Endothelial cell of umbilical vein (primary cell): ENCODE results near the gene LAMB3. TPM values are rescaled to one million over a fixed set of nuclear protein-coding genes. Genes with fewer than 3 reads are reported as not detected.

Experiments used
- BruUV-seq: library from RNA; stranded (reverse); fragments of 400-500 nt; replicated peaks from 2 replicates; lab custom pipeline; 2021; lab: Mats Ljungman, UMichigan
- CTCF ChIA-PET: fragments of 300-600, 350-600 bp; sonication (Branson Sonifier 250); formaldehyde crosslinking; loops from one replicate; lab custom pipeline; 2021; ENCODE audit warnings: antibody characterized with exemption, inconsistent platforms; lab: Charles Lee
- POLR2A ChIA-PET: fragments of 300-600, 350-600 bp; sonication (Branson Sonifier 250); formaldehyde crosslinking; loops from one replicate; lab custom pipeline; 2021; ENCODE audit warnings: antibody characterized with exemption, inconsistent platforms; lab: Charles Lee
- DNase-seq: peaks from one replicate; pipeline ENCODE4 v3.0.0-alpha.2; 2011; ENCODE audit warnings: low read depth, low spot score
- FAIRE-seq: peaks from 2 replicates; lab custom pipeline; 2011; peaks lifted over from hg19 to GRCh38; lab: Jason Lieb, UNC
- H2AFZ ChIP-seq: 2 replicates; pipeline ENCODE4 v1.6.0; 2012; ENCODE audit warnings: low read depth, low read length, control low read depth, inconsistent platforms
- H3K27ac ChIP-seq: 2 replicates; pipeline ENCODE4 v1.5.1; 2011; ENCODE audit warnings: low read depth, mild to moderate bottlenecking, control low read depth, low read length, moderate library complexity; ENCODE audit not compliant: insufficient read depth
- H3K27me3 ChIP-seq, 2 experiments: 2 replicates each; pipeline versions ENCODE4 v1.6.0 to v1.6.1; 2011; ENCODE audit warnings: low read length in 2 of 2, mixed read lengths in 1 of 2; ENCODE audit not compliant: control insufficient read depth in 2 of 2, insufficient read depth in 2 of 2
- H3K36me3 ChIP-seq, 2 experiments: 2 replicates in 1 of 2; 3 replicates in 1 of 2; pipeline ENCODE4 v1.5.1; 2011; ENCODE audit warnings: low read length in 2 of 2, mild to moderate bottlenecking in 1 of 2, moderate library complexity in 1 of 2; ENCODE audit not compliant: control insufficient read depth in 2 of 2, insufficient read depth in 2 of 2; ENCODE audit errors: extremely low read depth in 1 of 2
- H3K4me1 ChIP-seq: 3 replicates; pipeline ENCODE4 v1.5.1; 2011; ENCODE audit warnings: mild to moderate bottlenecking, low read length; ENCODE audit not compliant: control insufficient read depth, insufficient read depth; ENCODE audit errors: extremely low read depth
- H3K4me2 ChIP-seq: 2 replicates; pipeline ENCODE4 v1.6.1; 2011; ENCODE audit warnings: low read length, control low read depth, mixed read lengths; ENCODE audit not compliant: insufficient read depth
- H3K4me3 ChIP-seq, 3 experiments: fragments of 200-600 bp in 1 of 3; sonication (generic), shearing (Covaris generic) in 1 of 3; replicated peaks in 1 of 3; 2 replicates each; pipeline ENCODE4 v1.5.1; 2011 to 2016; ENCODE audit warnings: control low read depth in 3 of 3, low read length in 3 of 3, mild to moderate bottlenecking in 2 of 3, inconsistent platforms in 1 of 3, low read depth in 1 of 3, moderate library complexity in 1 of 3; ENCODE audit not compliant: insufficient read depth in 1 of 3
- H3K79me2 ChIP-seq: 2 replicates; pipeline ENCODE4 v1.6.0; 2012; ENCODE audit warnings: low read length, inconsistent platforms; ENCODE audit not compliant: control insufficient read depth, insufficient read depth
- H3K9ac ChIP-seq: replicated peaks from 2 replicates; pipeline ENCODE3; 2011; ENCODE audit warnings: low read length, control low read depth; ENCODE audit not compliant: insufficient read depth; ENCODE audit errors: extremely low read depth
- H3K9me1 ChIP-seq: replicated peaks from 3 replicates; pipeline ENCODE4 v1.6.0; 2011; ENCODE audit warnings: mild to moderate bottlenecking, low read length; ENCODE audit not compliant: control insufficient read depth, insufficient read depth; ENCODE audit errors: extremely low read depth
- H3K9me3 ChIP-seq: replicated peaks from 2 replicates; pipeline ENCODE4 v1.5.1; 2012; ENCODE audit warnings: low read length, inconsistent platforms; ENCODE audit not compliant: control insufficient read depth, insufficient read depth
- H4K20me1 ChIP-seq: replicated peaks from 2 replicates; pipeline ENCODE3; 2011; ENCODE audit warnings: mild to moderate bottlenecking, low read length; ENCODE audit not compliant: control insufficient read depth, insufficient read depth; ENCODE audit errors: extremely low read depth
- EZH2 ChIP-seq: IDR thresholded peaks from 2 replicates; pipeline ENCODE4 v1.6.1; 2012; ENCODE audit warnings: borderline replicate concordance, low read depth, mild to moderate bottlenecking, moderate library complexity, low read length, inconsistent platforms; ENCODE audit not compliant: severe bottlenecking
- FOS ChIP-seq: IDR thresholded peaks from 2 replicates; pipeline ENCODE4 v1.6.1; 2011; ENCODE audit warnings: mild to moderate bottlenecking, low read length, moderate library complexity, borderline replicate concordance; ENCODE audit not compliant: insufficient read depth
- GATA2 ChIP-seq: IDR thresholded peaks from 2 replicates; pipeline ENCODE4 v1.7.0; 2011; ENCODE audit warnings: low read depth, mild to moderate bottlenecking, moderate library complexity, mixed read lengths, low read length; ENCODE audit not compliant: insufficient read length, insufficient read depth
- JUN ChIP-seq: IDR thresholded peaks from 2 replicates; pipeline ENCODE4 v1.6.1; 2011; ENCODE audit warnings: borderline replicate concordance, low read depth; ENCODE audit not compliant: insufficient read length, insufficient read depth
- MAX ChIP-seq: IDR thresholded peaks from 2 replicates; pipeline ENCODE4 v1.6.1; 2011; ENCODE audit not compliant: insufficient read depth, insufficient read length
- MYC ChIP-seq: IDR thresholded peaks from one replicate; pipeline ENCODE4 v1.6.1; 2011; ENCODE audit warnings: mild to moderate bottlenecking, low read depth, low read length
- POLR2A ChIP-seq: IDR thresholded peaks from 2 replicates; pipeline ENCODE4 v1.6.1; 2012; ENCODE audit warnings: low read depth, mild to moderate bottlenecking, control low read depth, low read length
- POLR2AphosphoS5 ChIP-seq: IDR thresholded peaks from 2 replicates; pipeline ENCODE4 v1.6.1; 2012; ENCODE audit warnings: low read depth, mild to moderate bottlenecking, control low read depth, low read length, moderate library complexity; ENCODE audit not compliant: insufficient read depth
- dilution Hi-C: fragments of 300-500 bp; cut with MboI; formaldehyde crosslinking; loops from one replicate; pipeline ENCODE4 v1.15.0; 2019; ENCODE audit warnings: low sequenced_read_pairs; ENCODE audit not compliant: extremely low pct_ligation_motif_present
- intact Hi-C: fragments of 100-400 bp; cut with micrococcal nuclease; formaldehyde crosslinking; loops from one replicate; pipeline ENCODE4 v1.10.0; 2022
- polyA plus RNA-seq, 4 experiments: library from polyadenylated mRNA; depleted of rRNA in 3 of 4; stranded (reverse) in 3 of 4; unstranded in 1 of 4; fragments of >200 nt; gene quantifications; 2 replicates each; pipeline versions ENCODE4 v1.2.1 to v1.2.3, GENCODE V29; 2011 to 2012; ENCODE audit warnings: missing spikeins in 1 of 4
- total RNA-seq: library from RNA; stranded (reverse); gene quantifications from 2 replicates; pipeline ENCODE4 v1.2.3, GENCODE V29; 2021
- TF ChIP-seq, protein P1 (sequence below), 2 donors: IDR thresholded peaks; 1 replicate in 1 of 2; 2 replicates in 1 of 2; pipeline ENCODE4 v1.5.1; 2011; ENCODE audit warnings: low read length in 2 of 2, mild to moderate bottlenecking in 2 of 2, moderate library complexity in 2 of 2, control low read depth in 1 of 2, inconsistent platforms in 1 of 2, low read depth in 1 of 2; ENCODE audit not compliant: insufficient read depth in 1 of 2; ENCODE audit errors: extremely low read depth in 1 of 2

The LAMB3 gene
- total and polyA plus RNA-seq, 2 donors (not counting 3 experiments of a cell fraction or from before 2014, with no cell fraction given): 2.6 to 3.1 TPM

GRCh38 chr1:209657918-209658317, 5.7 kb upstream of the LAMB3 start:
- dilution Hi-C loops: no loop called here
- ChIA-PET CTCF (interaction anchor here (1.1 to 1.9 kb wide), 4 partner anchors 9 to 88 kb away, joined by 3 to 5 read pairs (median 4); partner anchors contain the start of gene G0S2), POLR2A (no interaction called here)

More at GRCh38 chr1:209657918-209658317, 5.7 kb upstream of the LAMB3 start:
- TF ChIP-seq FOS: no peak
- TF ChIP-seq GATA2: no peak
- TF ChIP-seq POLR2A: no peak
- TF ChIP-seq EZH2: no peak
- TF ChIP-seq MAX: no peak
- TF ChIP-seq, protein P1, sequence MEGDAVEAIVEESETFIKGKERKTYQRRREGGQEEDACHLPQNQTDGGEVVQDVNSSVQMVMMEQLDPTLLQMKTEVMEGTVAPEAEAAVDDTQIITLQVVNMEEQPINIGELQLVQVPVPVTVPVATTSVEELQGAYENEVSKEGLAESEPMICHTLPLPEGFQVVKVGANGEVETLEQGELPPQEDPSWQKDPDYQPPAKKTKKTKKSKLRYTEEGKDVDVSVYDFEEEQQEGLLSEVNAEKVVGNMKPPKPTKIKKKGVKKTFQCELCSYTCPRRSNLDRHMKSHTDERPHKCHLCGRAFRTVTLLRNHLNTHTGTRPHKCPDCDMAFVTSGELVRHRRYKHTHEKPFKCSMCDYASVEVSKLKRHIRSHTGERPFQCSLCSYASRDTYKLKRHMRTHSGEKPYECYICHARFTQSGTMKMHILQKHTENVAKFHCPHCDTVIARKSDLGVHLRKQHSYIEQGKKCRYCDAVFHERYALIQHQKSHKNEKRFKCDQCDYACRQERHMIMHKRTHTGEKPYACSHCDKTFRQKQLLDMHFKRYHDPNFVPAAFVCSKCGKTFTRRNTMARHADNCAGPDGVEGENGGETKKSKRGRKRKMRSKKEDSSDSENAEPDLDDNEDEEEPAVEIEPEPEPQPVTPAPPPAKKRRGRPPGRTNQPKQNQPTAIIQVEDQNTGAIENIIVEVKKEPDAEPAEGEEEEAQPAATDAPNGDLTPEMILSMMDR (IDR thresholded peaks at IDR 0.05; ENCODE audit: extremely low read depth in 1 of 2, insufficient read depth in 1 of 2, low read depth in 1 of 2, low read length in 2 of 2): no peak
- TF ChIP-seq JUN: no peak
- TF ChIP-seq POLR2AphosphoS5: no peak
- no peak for TF ChIP-seq MYC
- intact Hi-C loops: no loop called here
- FAIRE-seq: no peak
- H3K9me3 ChIP-seq: no peaks in the 10 kb centered on the region
- peaks cover 10% of the 10 kb centered on the region for H3K4me1 ChIP-seq
- H2AFZ ChIP-seq: no peak overlapping the region
- no peaks in the 10 kb centered on the region for H3K9me1 ChIP-seq
- no peak for DNase-seq
- no TSS peak for BruUV-seq
- H3K79me2 ChIP-seq: no peaks in the 10 kb centered on the region
- H3K4me2 ChIP-seq: no peak overlapping the region
- H4K20me1 ChIP-seq: no peaks in the 10 kb centered on the region
- H3K27me3 ChIP-seq: no peaks in the 10 kb centered on the region
- no peak overlapping the region for H3K9ac ChIP-seq
- H3K27ac ChIP-seq: peak overlapping the region; percentile 54
- no peak overlapping the region for H3K4me3 ChIP-seq
- no peaks in the 10 kb centered on the region for H3K36me3 ChIP-seq
